Measurements from ENCODE around the gene C1orf105.

C1orf105 gene

DNA sequence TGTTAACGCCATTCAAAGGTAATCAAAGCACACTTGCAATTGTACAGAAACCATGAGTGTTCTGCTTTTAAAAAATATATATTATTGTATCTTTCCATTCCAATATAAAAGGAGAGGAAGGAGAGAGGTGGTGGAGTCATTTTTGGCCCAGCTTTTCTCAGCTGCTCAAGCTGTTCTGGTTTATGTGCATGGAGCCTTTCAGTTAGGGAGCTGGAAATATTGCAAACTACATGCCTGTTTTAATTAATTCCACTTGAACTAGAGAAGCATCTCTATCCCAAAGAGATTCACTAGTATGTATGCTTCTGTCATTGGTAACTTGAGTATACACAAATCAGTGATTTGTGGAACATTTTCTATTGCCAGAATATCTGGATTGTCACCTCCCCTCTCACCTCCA is 28.5 kb upstream of the C1orf105 start:
- DNase-seq (ENCODE audit: low read depth, low spot score): no peak
- CTCF ChIA-PET: interaction anchor here (1.8 to 2.4 kb wide), 3 partner anchors 9 to 389 kb away, joined by 5 to 7 read pairs (median 5); no protein-coding TSS in a partner anchor
- TF ChIP-seq, protein P1, sequence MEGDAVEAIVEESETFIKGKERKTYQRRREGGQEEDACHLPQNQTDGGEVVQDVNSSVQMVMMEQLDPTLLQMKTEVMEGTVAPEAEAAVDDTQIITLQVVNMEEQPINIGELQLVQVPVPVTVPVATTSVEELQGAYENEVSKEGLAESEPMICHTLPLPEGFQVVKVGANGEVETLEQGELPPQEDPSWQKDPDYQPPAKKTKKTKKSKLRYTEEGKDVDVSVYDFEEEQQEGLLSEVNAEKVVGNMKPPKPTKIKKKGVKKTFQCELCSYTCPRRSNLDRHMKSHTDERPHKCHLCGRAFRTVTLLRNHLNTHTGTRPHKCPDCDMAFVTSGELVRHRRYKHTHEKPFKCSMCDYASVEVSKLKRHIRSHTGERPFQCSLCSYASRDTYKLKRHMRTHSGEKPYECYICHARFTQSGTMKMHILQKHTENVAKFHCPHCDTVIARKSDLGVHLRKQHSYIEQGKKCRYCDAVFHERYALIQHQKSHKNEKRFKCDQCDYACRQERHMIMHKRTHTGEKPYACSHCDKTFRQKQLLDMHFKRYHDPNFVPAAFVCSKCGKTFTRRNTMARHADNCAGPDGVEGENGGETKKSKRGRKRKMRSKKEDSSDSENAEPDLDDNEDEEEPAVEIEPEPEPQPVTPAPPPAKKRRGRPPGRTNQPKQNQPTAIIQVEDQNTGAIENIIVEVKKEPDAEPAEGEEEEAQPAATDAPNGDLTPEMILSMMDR (IDR thresholded peaks at IDR 0.05; ENCODE audit: insufficient read depth, low read length, missing control alignments): no peak
- H3K4me3 ChIP-seq (ENCODE audit: low read depth, low read length): no peak overlapping the region
- POLR2A ChIA-PET: no interaction called here

- H3K4me3 ChIP-seq (ENCODE audit: low read depth, low read length): no peak overlapping the region
- ChIA-PET POLR2A (no interaction called here), CTCF (interaction anchor here (1.8 to 2.4 kb wide), 2 partner anchors 11 to 390 kb away, joined by 5 to 7 read pairs; no protein-coding TSS in a partner anchor)
- DNase-seq (ENCODE audit: low read depth, low spot score): no peak
- TF ChIP-seq, protein P1 (IDR thresholded peaks at IDR 0.05; ENCODE audit: insufficient read depth, low read length, missing control alignments): no peak
Measured at GRCh38 chr1:172393354-172393753, 27.1 kb upstream of the C1orf105 start.

DNA sequence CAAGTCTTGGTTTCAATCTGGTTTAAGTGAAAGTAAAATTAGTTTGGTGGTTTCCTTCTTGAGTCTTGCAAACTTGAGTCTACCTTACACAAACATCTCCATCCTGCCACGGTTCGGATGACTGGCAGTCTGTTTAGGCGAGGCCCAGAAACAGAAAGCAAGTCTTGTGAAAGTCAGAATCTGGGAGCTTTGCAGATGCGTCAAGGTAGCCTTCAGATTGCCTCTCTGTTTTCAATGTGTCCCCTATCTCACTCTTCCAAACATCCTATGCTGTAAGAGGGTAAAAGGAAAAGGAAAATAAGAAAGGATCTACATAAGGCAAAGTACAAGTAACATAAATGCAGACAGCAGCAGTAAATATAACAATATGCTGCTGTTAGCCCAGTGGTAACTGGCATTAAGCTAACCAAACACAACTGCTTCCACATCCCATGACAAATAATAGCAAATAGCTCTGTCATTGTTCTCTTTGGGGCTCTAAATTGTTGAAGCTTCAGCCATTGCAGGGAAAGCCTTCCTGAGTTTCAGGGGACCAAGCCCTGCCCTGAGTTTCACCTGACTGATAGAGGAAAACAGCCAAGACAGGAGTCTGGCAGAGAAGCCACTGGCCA is 26.2 kb upstream of the C1orf105 start:
- no peak overlapping the region for H3K4me3 ChIP-seq (ENCODE audit: low read depth, low read length)
- CTCF ChIA-PET: interaction anchor here (1.5 to 7.1 kb wide), 4 partner anchors 9 to 391 kb away, joined by 5 to 69 read pairs (median 6); no protein-coding TSS in a partner anchor
- no peak for DNase-seq (ENCODE audit: low read depth, low spot score)
- TF ChIP-seq, protein P1 (IDR thresholded peaks at IDR 0.05; ENCODE audit: insufficient read depth, low read length, missing control alignments): no peak
- POLR2A ChIA-PET: interaction anchor here (0.9 kb wide), 1 partner anchor 10 kb away, joined by 3 read pairs; no protein-coding TSS in a partner anchor

GRCh38 chr1:172394811-172395210 is 25.7 kb upstream of the C1orf105 start:
- ChIA-PET CTCF (interaction anchor here (1.5 to 7.1 kb wide), 3 partner anchors 10 to 392 kb away, joined by 5 to 69 read pairs (median 5); no protein-coding TSS in a partner anchor), POLR2A (interaction anchor here (0.9 kb wide), 1 partner anchor 10 kb away, joined by 3 read pairs; no protein-coding TSS in a partner anchor)
- DNase-seq (ENCODE audit: low read depth, low spot score): no peak
- H3K4me3 ChIP-seq (ENCODE audit: low read depth, low read length): no peak overlapping the region
- TF ChIP-seq, protein P1 (IDR thresholded peaks at IDR 0.05; ENCODE audit: insufficient read depth, low read length, missing control alignments): no peak

DNA sequence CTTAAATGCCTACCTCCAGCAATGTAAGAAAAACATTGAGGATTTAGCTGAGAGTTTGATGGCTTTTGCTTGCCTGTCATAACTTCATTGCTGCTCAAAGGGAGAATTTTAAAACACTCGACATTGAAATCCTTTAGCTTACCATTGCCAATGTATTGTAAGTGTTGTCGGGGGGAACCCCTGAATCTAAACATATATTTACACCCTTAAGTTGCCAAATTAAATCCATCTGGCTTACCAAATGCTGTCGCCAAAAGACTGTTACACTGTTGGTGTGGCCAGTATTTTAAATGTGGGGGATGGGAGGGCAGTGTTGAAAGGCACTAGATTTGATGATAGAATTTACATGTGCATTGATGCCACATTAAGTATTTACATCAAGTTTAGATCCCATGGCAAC is 24.9 kb upstream of the C1orf105 start:
- CTCF ChIA-PET: interaction anchor here (7.1 kb wide), 1 partner anchor 392 kb away, joined by 69 read pairs; no protein-coding TSS in a partner anchor
- no peak overlapping the region for H3K4me3 ChIP-seq (ENCODE audit: low read depth, low read length)
- DNase-seq (ENCODE audit: low read depth, low spot score): no peak
- POLR2A ChIA-PET: no interaction called here
- TF ChIP-seq, protein P1 (IDR thresholded peaks at IDR 0.05; ENCODE audit: insufficient read depth, low read length, missing control alignments): no peak

DNA sequence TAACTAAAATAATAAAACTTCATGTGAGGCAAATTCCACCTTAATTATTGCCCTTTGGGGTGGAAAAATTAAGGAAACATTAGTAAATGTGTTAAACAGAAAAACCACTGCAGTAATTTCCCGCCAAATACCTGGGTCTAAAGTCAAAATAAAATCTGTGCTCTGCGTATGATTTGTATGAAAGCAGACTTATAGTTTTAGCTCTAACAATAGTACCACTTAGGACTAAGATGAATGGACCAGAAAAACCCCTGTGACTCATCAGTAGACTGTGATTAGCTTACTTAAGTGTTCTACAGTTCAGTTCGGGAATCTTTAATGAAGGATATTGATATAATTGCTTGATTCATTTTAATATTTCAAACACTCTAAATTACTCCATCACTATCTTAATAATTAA is 23.3 kb upstream of the C1orf105 start:
- POLR2A ChIA-PET: interaction anchor here (2.8 kb wide), 1 partner anchor 39 kb away, joined by 15 read pairs; no protein-coding TSS in a partner anchor
- CTCF ChIA-PET: interaction anchor here (0.7 to 7.1 kb wide), 6 partner anchors 31 to 399 kb away, joined by 3 to 69 read pairs (median 4); no protein-coding TSS in a partner anchor
- TF ChIP-seq, protein P1 (IDR thresholded peaks at IDR 0.05; ENCODE audit: insufficient read depth, low read length, missing control alignments): no peak
- DNase-seq (ENCODE audit: low read depth, low spot score): no peak
- no peak overlapping the region for H3K4me3 ChIP-seq (ENCODE audit: low read depth, low read length)

Data from AG04449 (cell line).